H1 (cell line): Measurements from ENCODE around the gene SPI1. TPM values are rescaled to one million over a fixed set of nuclear protein-coding genes. Genes with fewer than 3 reads are reported as not detected.

Source experiments
- CBX5 ChIP-seq: fragments of 300-800, 300-1000 bp; sonication (generic); IDR thresholded peaks from 2 replicates; pipeline ENCODE4 v1.7.1; 2016; ENCODE audit warnings: antibody characterized with exemption, low read length, low read depth
- CHD7 ChIP-seq: fragments of 300-600 bp; sonication (generic); IDR thresholded peaks from 2 replicates; pipeline ENCODE4 v1.7.1; 2012; ENCODE audit warnings: low read length, moderate library complexity, mild to moderate bottlenecking, inconsistent platforms; ENCODE audit not compliant: insufficient replicate concordance
- KDM1A ChIP-seq: fragments of 200-600, 300-600 bp; sonication (generic); IDR thresholded peaks from 2 replicates; pipeline ENCODE4 v1.7.1; 2016; ENCODE audit warnings: mild to moderate bottlenecking, low read length, borderline replicate concordance
- RFX5 ChIP-seq: IDR thresholded peaks from 2 replicates; pipeline ENCODE4 v1.6.1; 2011; ENCODE audit warnings: low read depth, low read length, improper control_type of control experiment, borderline replicate concordance
- SIRT6 ChIP-seq: IDR thresholded peaks from one replicate; pipeline ENCODE4 v1.7.1; 2012; ENCODE audit warnings: low read length, inconsistent platforms
- polyA plus RNA-seq, 7 experiments: library from polyadenylated mRNA; depleted of rRNA in 3 of 7; stranded (reverse) in 5 of 7; unstranded in 2 of 7; fragments of >200 nt in 5 of 7; fragments of 200-250 nt in 2 of 7; gene quantifications; 1 replicate in 5 of 7; 2 replicates in 1 of 7; 4 replicates in 1 of 7; pipeline versions ENCODE4 v1.2.1 to v1.2.3, GENCODE V29; 2011 to 2013; ENCODE audit warnings: missing spikeins in 2 of 7, mixed read lengths in 2 of 7
- total RNA-seq: library from RNA; stranded (reverse); fragmentation: NEBNext Ultra II Directional; extraction: Animal tissue kit (Norgen Biotek cat#: 25700); gene quantifications from 2 replicates; pipeline ENCODE4 v1.2.1, GENCODE V29; 2021

SPI1 gene
- total and polyA plus RNA-seq, 2 of the 8 experiments (the other 6 are each of a cell fraction or from before 2014, with no cell fraction given), result 0.12 TPM; not detected in 1

DNA sequence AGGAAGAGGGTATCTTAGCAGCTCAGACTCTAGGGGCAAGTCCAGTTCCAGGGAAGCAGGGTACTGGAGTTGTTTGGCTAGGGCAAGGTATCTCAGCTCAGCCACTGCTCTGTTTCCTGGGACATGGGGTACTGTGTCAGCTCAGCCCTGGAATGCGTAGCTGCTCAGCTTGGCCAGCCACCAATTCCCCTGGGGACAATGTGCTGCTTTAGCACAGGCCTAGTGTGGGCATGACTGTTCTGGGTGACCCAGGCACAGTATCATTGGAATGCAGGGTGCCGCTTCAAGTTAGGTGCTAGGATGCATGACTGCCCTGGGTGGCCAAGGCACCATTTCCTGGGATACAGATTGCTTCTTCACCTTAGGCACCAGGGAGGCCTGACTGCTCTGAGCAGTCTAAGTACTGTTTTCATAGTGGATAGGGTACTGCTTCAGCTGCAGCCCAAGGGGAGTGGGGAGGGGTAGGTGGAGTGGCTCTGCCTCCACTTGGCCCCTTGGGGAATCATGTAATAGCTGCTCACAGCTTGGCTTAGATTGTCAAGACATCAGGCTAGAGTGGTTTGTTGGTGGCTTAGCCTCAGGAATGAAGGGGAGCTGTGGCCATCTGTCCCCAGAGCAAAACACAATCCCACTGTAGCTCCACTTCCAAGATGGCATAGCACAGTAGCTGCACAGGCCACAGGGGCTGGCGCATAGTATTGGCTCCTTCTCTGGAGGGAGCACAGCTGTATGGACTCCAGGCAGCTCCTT lies 72.4 kb downstream of the SPI1 start (continued):
- no peak for TF ChIP-seq CHD7
- TF ChIP-seq SIRT6, result no peak
- no peak for TF ChIP-seq RFX5
- TF ChIP-seq KDM1A, result no peak
- TF ChIP-seq CBX5, result no peak
- TF ChIP-seq, all 59 proteins: peak for 0
